Right kidney (tissue), 1 donor: Measurements from ENCODE around the gene TPM1.
A peak's percentile ranks its signal among the peaks of the same experiment; 100 is the strongest.

Experiments used
- DNase-seq: peaks from one replicate; pipeline ENCODE4 v3.0.0-alpha.2; 2016

TPM1 gene

DNA sequence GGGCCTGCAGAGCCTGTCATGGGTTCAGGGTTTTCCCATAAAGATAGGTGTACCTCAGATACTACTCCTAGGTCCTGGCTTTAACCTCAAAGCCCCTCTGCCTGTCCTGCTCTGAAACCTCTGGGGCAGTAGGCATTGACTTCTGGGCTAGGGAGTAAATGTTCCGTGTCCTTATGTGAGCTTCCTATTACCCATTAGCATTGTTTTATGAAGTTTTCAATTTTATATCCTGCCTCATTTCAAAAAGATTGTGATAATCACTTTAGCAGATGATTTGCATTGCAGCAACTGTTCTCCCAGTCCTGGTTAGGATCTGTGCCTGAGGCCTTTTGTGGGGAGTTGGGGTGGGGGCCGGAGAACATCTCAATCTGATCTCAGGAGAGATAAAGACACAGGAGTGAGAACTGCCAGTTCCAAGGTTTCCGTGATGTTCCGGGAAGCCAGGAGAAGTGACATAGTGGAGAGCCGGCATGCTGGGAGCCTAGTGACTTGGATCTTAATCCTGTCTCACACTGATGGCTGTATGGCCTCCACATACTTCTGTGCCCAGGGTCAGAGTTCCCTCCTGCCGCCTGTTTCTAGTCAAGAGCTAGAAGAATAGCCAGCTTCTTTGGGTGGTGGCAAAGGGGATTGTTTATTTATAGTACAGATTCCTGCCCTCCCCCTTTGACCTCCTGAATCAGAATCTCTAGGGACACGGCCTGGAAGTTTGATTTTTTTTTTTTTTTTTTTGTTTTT lies 10.6 kb downstream of the TPM1 start:
- DNase-seq: peak; percentile 38

DNA sequence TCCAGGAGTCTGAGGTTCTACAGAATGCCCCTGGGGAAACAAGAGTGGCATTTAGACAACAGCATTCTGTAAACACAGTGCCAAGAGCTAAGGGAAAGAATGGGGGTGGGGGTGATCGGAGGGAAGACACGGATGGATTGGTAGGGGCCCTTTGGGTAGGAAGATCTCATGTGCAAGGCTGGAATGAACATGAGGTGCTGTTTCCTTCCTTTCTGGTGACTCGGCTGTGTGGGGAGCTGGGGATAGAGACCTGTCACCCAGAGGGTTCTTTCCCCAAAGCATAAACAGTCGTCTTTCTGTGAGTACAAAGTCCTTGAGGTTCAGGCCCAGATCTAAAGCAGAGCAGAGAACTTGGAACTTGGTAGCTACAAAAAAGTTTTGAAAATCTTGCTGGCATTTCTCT lies 11.7 kb downstream of the TPM1 start:
- no peak for DNase-seq

DNA sequence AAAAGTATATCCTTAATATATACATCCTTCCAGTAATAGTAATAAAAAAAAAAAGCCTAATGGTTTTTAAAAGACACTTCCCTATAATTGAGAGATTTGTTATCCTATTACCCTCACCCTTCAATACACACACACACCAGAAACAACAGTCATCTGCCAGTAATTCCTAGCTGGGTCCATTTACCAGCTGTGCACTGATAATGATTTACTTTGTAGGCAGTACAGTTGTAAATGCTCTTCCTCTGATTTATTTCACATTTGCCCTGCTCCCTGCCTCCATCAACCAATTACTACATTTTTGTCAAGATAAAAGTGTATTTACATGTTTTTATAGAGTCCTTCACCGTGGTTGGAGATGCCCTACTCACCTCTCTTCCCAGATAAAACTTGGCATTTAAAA lies 12.4 kb downstream of the TPM1 start:
- DNase-seq: no peak

DNA sequence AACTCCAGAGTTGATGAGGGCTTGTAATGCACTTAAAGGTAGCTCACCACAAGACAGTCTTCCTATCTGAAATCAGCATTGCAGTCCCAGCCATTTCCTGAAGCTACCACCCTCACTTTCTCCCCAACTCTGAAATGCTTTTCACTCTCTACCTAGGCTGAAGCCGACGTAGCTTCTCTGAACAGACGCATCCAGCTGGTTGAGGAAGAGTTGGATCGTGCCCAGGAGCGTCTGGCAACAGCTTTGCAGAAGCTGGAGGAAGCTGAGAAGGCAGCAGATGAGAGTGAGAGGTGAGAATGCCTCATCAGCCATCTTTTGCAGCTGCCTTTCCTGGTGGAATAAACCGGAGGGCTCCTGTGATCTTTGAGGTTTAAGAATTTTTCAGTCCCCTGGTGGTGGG lies 14.3 kb downstream of the TPM1 start:
- no peak for DNase-seq

GRCh38 chr15:63057468-63058345 lies 15.2 kb downstream of the TPM1 start:
- DNase-seq: no peak

GRCh38 chr15:63059075-63059474 lies 16.5 kb downstream of the TPM1 start:
- no peak for DNase-seq

DNA sequence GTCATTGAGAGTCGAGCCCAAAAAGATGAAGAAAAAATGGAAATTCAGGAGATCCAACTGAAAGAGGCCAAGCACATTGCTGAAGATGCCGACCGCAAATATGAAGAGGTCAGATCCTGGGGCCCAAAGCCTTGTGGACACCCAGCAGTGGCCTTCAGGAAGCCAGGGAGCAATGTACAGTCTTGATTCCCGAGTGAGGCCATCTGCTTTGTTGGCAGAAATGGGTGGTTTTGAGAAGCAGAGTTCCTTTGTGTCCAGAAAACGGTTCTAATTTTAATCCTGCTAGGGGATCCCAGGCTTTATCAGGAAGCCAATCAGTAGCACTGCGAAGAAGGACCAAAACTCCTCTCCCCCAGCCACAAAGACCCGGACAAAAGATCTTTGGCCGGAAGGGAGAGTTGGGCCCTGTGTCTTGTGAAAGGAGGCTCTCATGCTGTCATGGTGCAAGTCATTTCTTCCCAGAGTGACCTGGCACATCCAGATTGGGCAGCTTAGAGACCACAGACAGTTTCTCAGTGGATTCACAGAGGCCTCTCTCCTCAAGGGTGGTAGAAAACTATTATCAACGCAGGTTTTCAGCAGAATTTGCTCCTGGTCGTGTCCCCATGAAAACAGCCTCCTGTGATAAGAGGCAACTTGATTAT lies 17.1 kb downstream of the TPM1 start:
- no peak for DNase-seq

DNA sequence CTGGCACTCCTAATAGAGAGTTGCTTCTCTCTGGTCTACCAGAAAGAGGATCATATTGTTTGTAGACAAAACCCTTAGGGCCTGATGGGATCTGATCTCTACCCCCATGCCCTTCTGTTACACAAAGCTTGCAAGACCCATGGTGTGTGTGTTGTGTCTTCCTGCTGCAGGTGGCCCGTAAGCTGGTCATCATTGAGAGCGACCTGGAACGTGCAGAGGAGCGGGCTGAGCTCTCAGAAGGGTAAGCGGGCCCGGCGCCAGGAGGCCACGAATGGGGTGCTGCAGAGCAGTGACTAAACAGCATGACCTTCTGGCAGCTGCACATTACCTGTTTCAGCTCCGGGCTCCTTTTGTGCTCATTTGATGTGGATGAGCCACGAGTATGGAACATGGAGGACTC lies 18.2 kb downstream of the TPM1 start:
- no peak for DNase-seq

- DNase-seq: no peak
These were observed 19.4 kb downstream of the TPM1 start for GRCh38 chr15:63061975-63062374.

- no peak for DNase-seq
These were observed 20.7 kb downstream of the TPM1 start for GRCh38 chr15:63063164-63063756.

GRCh38 chr15:63063877-63064409 lies 21.4 kb downstream of the TPM1 start:
- no peak for DNase-seq

GRCh38 chr15:63065262-63066221 lies 23.0 kb downstream of the TPM1 start:
- no peak for DNase-seq

DNA sequence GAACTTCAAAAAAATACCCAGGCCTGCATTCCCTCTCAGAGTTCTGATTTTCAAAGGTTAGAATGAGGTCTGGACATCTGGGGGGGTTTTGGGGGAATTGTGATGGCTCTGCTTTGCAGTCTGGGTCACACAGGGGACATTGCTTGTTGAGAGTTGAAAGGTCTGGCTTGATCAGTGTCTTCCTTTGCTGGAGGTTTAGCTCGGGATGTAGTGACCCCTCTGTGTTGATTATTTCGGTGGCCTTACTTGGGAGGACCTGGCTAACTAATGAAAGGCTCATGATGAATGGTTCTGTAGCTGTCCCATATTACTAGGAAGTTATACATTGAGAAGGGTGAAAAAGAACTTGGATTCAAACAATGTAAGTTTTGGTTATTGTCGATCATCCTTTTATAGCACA lies 23.7 kb downstream of the TPM1 start:
- DNase-seq: no peak

GRCh38 chr15:63067306-63067705 lies 24.8 kb downstream of the TPM1 start:
- DNase-seq: no peak

DNA sequence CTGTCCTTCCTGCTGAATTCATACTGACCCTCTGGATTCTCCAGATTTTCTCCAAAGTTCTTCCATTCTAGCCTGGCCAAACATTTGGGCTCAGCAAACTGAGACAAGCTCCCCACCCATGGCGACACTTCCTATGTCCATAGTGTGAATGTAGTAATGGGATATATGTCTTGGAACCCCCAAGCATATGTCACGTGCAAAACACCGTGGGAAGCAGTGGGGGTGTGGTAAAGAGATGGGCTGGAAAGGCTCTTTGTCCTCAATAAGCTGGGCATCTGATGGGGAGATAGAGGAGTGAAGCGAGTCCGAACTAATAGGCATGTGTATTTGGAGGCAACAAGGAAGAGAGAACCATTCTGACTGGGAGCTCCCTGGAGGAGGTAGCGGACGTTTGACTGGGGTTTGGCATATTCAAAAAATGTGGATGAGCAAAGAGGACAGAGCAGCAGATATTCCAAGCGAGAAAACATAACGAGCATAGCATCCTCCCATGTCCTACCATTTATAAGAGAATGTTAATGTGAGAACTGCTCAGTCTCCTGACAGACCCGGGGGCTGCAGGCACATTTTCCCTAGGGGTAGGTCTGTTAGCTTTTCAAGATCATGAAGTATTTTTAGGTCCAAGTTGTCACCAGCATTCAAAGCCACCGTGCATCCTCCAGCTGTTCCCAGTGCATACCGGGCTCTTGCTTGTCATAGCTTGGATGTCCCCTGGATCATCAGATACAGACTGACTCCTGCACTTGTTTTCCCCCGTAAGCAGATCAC lies 25.6 kb downstream of the TPM1 start:
- DNase-seq: no peak

GRCh38 chr15:63069616-63070090 lies 27.1 kb downstream of the TPM1 start:
- no peak for DNase-seq

DNA sequence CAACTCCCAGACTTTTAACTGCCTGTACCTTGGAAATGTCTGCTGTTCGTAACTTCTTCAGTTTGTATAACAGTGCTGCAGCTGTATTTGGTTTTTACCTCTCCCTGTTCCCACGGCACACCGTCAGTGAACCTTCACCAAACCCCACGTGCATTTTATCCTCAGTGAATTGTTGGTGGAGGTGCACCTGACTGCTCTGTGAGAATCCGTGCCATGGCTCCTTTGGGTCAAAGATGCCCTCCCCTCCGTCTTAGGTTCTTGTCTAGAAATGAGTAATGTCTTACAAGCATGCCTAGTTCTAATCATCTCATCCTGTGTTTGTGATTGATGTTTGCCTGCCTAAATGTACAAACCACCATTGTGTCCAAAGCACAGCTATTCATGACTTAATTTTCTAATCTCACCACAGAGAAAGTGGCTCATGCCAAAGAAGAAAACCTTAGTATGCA lies 28.2 kb downstream of the TPM1 start:
- DNase-seq: no peak

- DNase-seq: no peak
These were observed 28.9 kb downstream of the TPM1 start for GRCh38 chr15:63071288-63071909.

DNA sequence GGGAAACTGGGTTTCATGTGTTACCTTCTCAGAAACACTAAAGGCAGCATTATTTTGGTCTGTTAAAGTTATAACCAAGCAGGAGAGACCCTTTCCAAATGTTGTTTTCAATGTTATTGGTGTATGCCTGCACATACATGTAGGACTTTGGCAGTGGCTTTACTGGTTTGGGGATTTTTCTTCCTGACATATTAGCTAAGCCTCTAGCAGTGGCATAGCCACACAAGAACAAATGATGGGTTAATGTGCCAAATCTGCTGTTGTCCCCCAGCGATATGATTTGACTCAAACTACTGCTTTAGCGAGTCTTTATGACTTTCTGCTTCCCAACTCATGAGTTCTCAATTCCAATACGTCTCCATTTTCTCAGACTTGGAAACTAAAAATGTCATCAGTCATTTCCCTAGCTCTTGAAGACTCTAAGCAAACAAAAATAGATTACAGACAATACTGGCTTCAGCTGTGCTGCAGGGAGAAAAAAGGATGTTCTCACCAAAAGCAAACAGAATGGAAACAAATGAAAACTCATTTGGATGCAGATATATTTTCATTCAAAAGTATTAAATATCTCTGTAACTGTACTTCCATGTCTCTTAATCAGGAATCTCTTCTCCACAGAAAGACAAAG lies 29.6 kb downstream of the TPM1 start:
- no peak for DNase-seq
